HCT116 (cell line): ENCODE results near the gene GSTM1. TPM values are rescaled to one million over a fixed set of nuclear protein-coding genes. Genes with fewer than 3 reads are reported as not detected.

Experiments
- ATAC-seq: fragments of 200-7000 bp; cut with Tn5 transposase; 2 replicates; pipeline ENCODE4 v1.9.1; 2020; ENCODE audit warnings: mild to moderate bottlenecking, moderate library complexity
- BruUV-seq: library from RNA; stranded (reverse); fragments of 400-500 nt; replicated peaks from 2 replicates; lab custom pipeline; 2021; lab: Mats Ljungman, UMichigan
- CTCF ChIA-PET: fragments of 300-600 bp; sonication (Branson Sonifier 250); formaldehyde crosslinking; loops from one replicate; lab custom pipeline; 2021; ENCODE audit warnings: antibody characterized with exemption; lab: Charles Lee
- POLR2A ChIA-PET: fragments of 300-600, 350-600 bp; sonication (Branson Sonifier 250); formaldehyde crosslinking; loops from one replicate; lab custom pipeline; 2021; ENCODE audit warnings: antibody characterized with exemption; lab: Charles Lee
- RAD21 ChIA-PET, 2 experiments: fragments of 300-600 bp; sonication (Branson Sonifier 250); formaldehyde crosslinking; loops; one replicate each; lab custom pipeline; 2023; ENCODE audit warnings: low total read pairs in 2 of 2; ENCODE audit not compliant: uncharacterized antibody in 2 of 2, unreplicated experiment in 2 of 2, low non-redundant PET in 1 of 2; lab: Charles Lee
- DNase-seq: peaks from one replicate; pipeline ENCODE4 v3.0.0-alpha.2; 2010; ENCODE audit warnings: low read depth, low spot score
- H2AFZ ChIP-seq: fragments of 200-600 bp; shearing (Covaris generic), sonication (generic); 2 replicates; pipeline ENCODE4 v1.6.1; 2017; ENCODE audit warnings: low read depth, mixed run types, mixed read lengths, antibody characterized with exemption, low read length; ENCODE audit not compliant: poor library complexity, severe bottlenecking
- H3K27ac ChIP-seq: 2 replicates; pipeline ENCODE4 v1.5.1; 2012; ENCODE audit warnings: low read depth, low read length
- H3K27me3 ChIP-seq: fragments of 200-600 bp; sonication (generic); 2 replicates; pipeline ENCODE4 v1.6.1; 2016; ENCODE audit warnings: mixed run types, low read length, mixed read lengths; ENCODE audit not compliant: insufficient read depth
- H3K36me3 ChIP-seq, 2 experiments: fragments of 200-500 bp in 1 of 2; fragments of 200-600 bp in 1 of 2; sonication (Bioruptor generic) in 1 of 2; sonication (generic) in 1 of 2; 2 replicates each; pipeline versions ENCODE4 v1.5.1 to v1.6.1; 2014 to 2016; ENCODE audit warnings: low read length in 2 of 2, inconsistent platforms in 1 of 2, mixed read lengths in 1 of 2, mixed run types in 1 of 2; ENCODE audit not compliant: insufficient read depth in 2 of 2, control insufficient read depth in 1 of 2
- H3K4me1 ChIP-seq, 2 experiments: fragments of 200-600 bp in 1 of 2; sonication (generic) in 1 of 2; 2 replicates each; pipeline versions ENCODE4 v1.5.1 to v1.6.1; 2012 to 2017; ENCODE audit warnings: low read length in 2 of 2, inconsistent platforms in 1 of 2, mild to moderate bottlenecking in 1 of 2, mixed read lengths in 1 of 2, mixed run types in 1 of 2, moderate library complexity in 1 of 2; ENCODE audit not compliant: insufficient read depth in 2 of 2, control insufficient read depth in 1 of 2
- H3K4me2 ChIP-seq: fragments of 200-600 bp; sonication (generic); 2 replicates; pipeline ENCODE4 v1.6.1; 2017; ENCODE audit warnings: mixed run types, low read length, mixed read lengths
- H3K4me3 ChIP-seq, 2 experiments: fragments of 200-600 bp in 1 of 2; sonication (generic) in 1 of 2; replicated peaks in 1 of 2; 2 replicates each; pipeline ENCODE4 v1.5.1; 2011 to 2016; ENCODE audit warnings: low read length in 2 of 2, control low read depth in 1 of 2, low read depth in 1 of 2, mild to moderate bottlenecking in 1 of 2, mixed read lengths in 1 of 2, mixed run types in 1 of 2
- H3K79me2 ChIP-seq: fragments of 200-600 bp; sonication (generic); 2 replicates; pipeline ENCODE4 v1.6.1; 2017; ENCODE audit warnings: mild to moderate bottlenecking, mixed run types, low read length, moderate library complexity, mixed read lengths; ENCODE audit not compliant: insufficient read depth
- H3K9ac ChIP-seq: fragments of 200-600 bp; sonication (generic); 2 replicates; pipeline ENCODE4 v1.6.1; 2016; ENCODE audit warnings: low read length, mixed read lengths
- H3K9me2 ChIP-seq: fragments of 200-600 bp; sonication (generic), shearing (Covaris generic); 2 replicates; pipeline ENCODE4 v1.6.1; 2017; ENCODE audit warnings: mixed run types, mild to moderate bottlenecking, moderate library complexity; ENCODE audit not compliant: insufficient read depth
- H3K9me3 ChIP-seq, 2 experiments: fragments of 200-500 bp in 1 of 2; fragments of 200-600 bp in 1 of 2; sonication (Bioruptor generic) in 1 of 2; sonication (generic) in 1 of 2; 2 replicates each; pipeline ENCODE4 v1.6.1; 2014 to 2017; ENCODE audit warnings: low read length in 2 of 2, mixed read lengths in 2 of 2, inconsistent platforms in 1 of 2, low read depth in 1 of 2, mild to moderate bottlenecking in 1 of 2, mixed run types in 1 of 2, moderate library complexity in 1 of 2; ENCODE audit not compliant: control insufficient read depth in 1 of 2, insufficient read depth in 1 of 2
- H4K20me1 ChIP-seq: fragments of 200-600 bp; sonication (generic), shearing (Covaris generic); 2 replicates; pipeline ENCODE4 v1.6.1; 2017; ENCODE audit warnings: mixed run types, mild to moderate bottlenecking, moderate library complexity; ENCODE audit not compliant: insufficient read depth
- CBX3 ChIP-seq: IDR thresholded peaks from 2 replicates; pipeline ENCODE4 v1.6.1; 2012; ENCODE audit warnings: low read depth
- CEBPB ChIP-seq: IDR thresholded peaks from 2 replicates; pipeline ENCODE4 v1.6.1; 2012; ENCODE audit warnings: low read depth
- EZH2 ChIP-seq: fragments of 200-600 bp; sonication (generic); IDR thresholded peaks from 2 replicates; pipeline ENCODE4 v1.6.1; 2017; ENCODE audit warnings: antibody characterized with exemption, mixed run types
- POLR2AphosphoS5 ChIP-seq: IDR thresholded peaks from 2 replicates; pipeline ENCODE4 v1.6.1; 2011; ENCODE audit warnings: mild to moderate bottlenecking, low read depth, low read length, moderate library complexity
- SRF ChIP-seq: IDR thresholded peaks from 2 replicates; pipeline ENCODE4 v1.6.1; 2012; ENCODE audit warnings: low read depth
- TCF7L2 ChIP-seq: IDR thresholded peaks from 2 replicates; pipeline ENCODE4 v1.7.0; 2011; ENCODE audit warnings: borderline replicate concordance, inconsistent platforms; ENCODE audit not compliant: insufficient read depth, insufficient read length; ENCODE audit errors: extremely low read depth
- ZNF274 ChIP-seq: fragments of 200-500 bp; sonication (Bioruptor generic); IDR thresholded peaks from 2 replicates; pipeline ENCODE4 v1.6.1; 2014; ENCODE audit warnings: mild to moderate bottlenecking, low read depth, low read length, inconsistent platforms
- intact Hi-C: fragments of 100-400 bp; cut with micrococcal nuclease; formaldehyde crosslinking; loops from 2 replicates; pipeline ENCODE4 v1.10.0; 2022
- total RNA-seq: library from RNA; stranded (reverse); gene quantifications from one replicate; pipeline ENCODE4 v1.2.1, GENCODE V29; 2021; ENCODE audit not compliant: unreplicated experiment
- TF ChIP-seq, protein P1 (sequence below): IDR thresholded peaks from 2 replicates; pipeline ENCODE4 v1.6.1; 2012
- TF ChIP-seq, protein P2 (sequence below): IDR thresholded peaks from 2 replicates; pipeline ENCODE4 v1.6.1; 2011; ENCODE audit warnings: mild to moderate bottlenecking, low read length, moderate library complexity; ENCODE audit not compliant: insufficient replicate concordance; ENCODE audit errors: extremely low read depth

Gene GSTM1
- total RNA-seq, 1 experiment from 2014 or later, result not detected

- RAD21 ChIA-PET, result interaction anchor here in 1 of 2 experiments (1.0 kb wide), 1 partner anchor 57 kb away, joined by 3 read pairs; no protein-coding TSS in a partner anchor
- Histone ChIP-seq H3K9ac (no peak overlapping the region), H3K79me2 (no peaks in the 10 kb centered on the region), H3K4me2 (no peak overlapping the region), H3K4me1 (peaks cover 0 to 14% of the 10 kb centered on the region in 2 experiments; a peak in 2 of 4 replicates), H3K9me3 (no peaks in the 10 kb centered on the region), H3K36me3 (no peaks in the 10 kb centered on the region), H3K4me3 (no peak overlapping the region), H3K27me3 (no peaks in the 10 kb centered on the region), H2AFZ (no peak overlapping the region), H3K27ac (no peak overlapping the region), H4K20me1 (no peaks in the 10 kb centered on the region), H3K9me2 (no peaks in the 10 kb centered on the region)
- DNase-seq (no peak), ATAC-seq (no peak)
- CTCF ChIA-PET, result interaction anchor here (1.0 to 1.5 kb wide), 6 partner anchors 10 to 267 kb away, joined by 3 to 10 read pairs (median 6); partner anchors contain the start of gene AHCYL1
- BruUV-seq, result no TSS peak
- POLR2A ChIA-PET, result no interaction called here
- intact Hi-C loops, result loop anchor here (1.0 to 5.0 kb wide), 2 partner anchors 56 to 265 kb away; partner anchors contain the start of gene AHCYL1
- TF ChIP-seq ZNF274, result no peak
- TF ChIP-seq, protein P1, sequence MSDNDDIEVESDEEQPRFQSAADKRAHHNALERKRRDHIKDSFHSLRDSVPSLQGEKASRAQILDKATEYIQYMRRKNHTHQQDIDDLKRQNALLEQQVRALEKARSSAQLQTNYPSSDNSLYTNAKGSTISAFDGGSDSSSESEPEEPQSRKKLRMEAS, result no peak
- TF ChIP-seq POLR2AphosphoS5, result no peak
- TF ChIP-seq CEBPB, result no peak
- TF ChIP-seq CBX3, result no peak
- TF ChIP-seq EZH2, result no peak
- TF ChIP-seq SRF, result no peak
- no peak for TF ChIP-seq TCF7L2
- TF ChIP-seq, protein P2, sequence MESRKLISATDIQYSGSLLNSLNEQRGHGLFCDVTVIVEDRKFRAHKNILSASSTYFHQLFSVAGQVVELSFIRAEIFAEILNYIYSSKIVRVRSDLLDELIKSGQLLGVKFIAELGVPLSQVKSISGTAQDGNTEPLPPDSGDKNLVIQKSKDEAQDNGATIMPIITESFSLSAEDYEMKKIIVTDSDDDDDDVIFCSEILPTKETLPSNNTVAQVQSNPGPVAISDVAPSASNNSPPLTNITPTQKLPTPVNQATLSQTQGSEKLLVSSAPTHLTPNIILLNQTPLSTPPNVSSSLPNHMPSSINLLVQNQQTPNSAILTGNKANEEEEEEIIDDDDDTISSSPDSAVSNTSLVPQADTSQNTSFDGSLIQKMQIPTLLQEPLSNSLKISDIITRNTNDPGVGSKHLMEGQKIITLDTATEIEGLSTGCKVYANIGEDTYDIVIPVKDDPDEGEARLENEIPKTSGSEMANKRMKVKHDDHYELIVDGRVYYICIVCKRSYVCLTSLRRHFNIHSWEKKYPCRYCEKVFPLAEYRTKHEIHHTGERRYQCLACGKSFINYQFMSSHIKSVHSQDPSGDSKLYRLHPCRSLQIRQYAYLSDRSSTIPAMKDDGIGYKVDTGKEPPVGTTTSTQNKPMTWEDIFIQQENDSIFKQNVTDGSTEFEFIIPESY, result no peak
Observed at GRCh38 chr1:109717729-109718128, 30.1 kb downstream of the GSTM1 start.
